ENCODE data around the gene S100A6.
A peak's percentile ranks its signal among the peaks of the same experiment; 100 is the strongest.

Gene S100A6

DNA sequence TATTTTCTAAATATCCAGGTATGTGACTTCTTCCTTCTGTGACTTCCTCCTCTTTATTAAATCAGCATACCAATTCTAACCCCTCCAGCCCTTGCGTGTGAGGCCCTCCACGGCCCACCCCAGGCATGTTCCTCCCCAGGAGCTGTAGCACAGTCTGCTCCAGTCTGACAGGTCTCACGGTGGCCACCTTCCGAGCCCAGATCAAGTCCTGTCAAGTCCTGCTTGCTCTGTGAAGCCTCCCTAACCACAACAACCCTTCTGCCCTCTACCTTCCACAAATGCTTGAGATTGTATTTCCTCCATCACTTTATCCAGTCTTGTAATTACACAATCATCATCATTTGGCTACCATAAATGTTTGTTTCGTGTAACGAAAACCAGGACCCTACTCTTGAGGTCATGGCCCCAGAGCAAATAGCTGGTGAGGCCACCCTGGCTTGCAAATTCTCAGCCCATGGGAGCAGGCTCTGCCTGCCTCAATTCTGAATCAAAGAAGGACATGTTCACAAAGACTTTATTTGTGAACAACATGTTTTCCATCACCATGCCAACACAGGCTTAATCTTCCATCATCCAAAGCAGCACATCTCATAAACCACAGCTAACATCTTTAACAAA lies 42.3 kb downstream of the S100A6 start:
- no peak for DNase-seq

- DNase-seq, result peak; percentile 3
Measured at GRCh38 chr1:153490272-153491051, 45.3 kb downstream of the S100A6 start.

- DNase-seq, result no peak
Measured at GRCh38 chr1:153488731-153489130, 47.1 kb downstream of the S100A6 start.

DNA sequence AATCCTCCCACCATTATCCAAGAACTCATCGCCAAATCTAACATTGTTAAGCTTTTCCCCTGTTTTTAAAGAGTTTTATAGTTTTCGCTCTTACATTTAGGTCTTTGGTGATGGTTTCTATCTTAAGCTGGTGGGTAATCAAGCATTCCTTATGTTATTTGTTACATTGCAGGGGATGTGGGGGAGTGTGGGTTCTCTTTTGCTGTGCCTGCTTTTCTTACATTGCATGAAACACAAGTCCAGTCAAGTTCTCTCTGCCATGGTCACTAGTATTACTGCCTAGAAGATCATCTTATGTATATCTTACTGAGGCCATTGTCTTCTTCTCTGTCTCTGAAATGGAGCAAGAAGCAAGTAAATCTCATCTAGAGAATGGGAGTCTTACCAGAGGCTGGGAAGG lies 48.1 kb downstream of the S100A6 start:
- DNase-seq, result no peak

DNA sequence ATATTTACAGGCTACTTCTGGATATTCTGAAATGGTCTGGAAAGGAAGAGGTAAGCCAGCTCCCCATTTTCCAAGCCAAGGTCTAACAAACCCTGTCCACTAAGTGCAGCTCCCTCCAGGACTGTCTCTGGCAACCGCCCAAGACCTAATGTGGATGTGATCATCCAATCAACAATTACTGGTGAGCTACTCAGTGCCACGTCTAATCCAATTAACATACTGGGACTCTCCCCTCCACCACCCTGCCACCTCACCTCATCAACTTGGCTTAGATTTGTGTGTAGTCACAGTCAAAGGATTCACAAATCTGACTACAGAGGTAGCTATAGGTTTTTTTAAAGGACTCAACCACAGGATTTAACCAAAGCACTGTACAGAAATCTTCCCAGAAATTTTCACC lies 49.9 kb downstream of the S100A6 start:
- no peak for DNase-seq

All from activated CD4-positive, alpha-beta T cell treated with anti-CD3 and anti-CD28 coated beads, Interleukin-2, amount 50 U/mL, for 16 hours (primary cell).